CD4-positive, alpha-beta T cell treated with Interferon gamma for 1 hour (primary cell): Measurements from ENCODE around the gene HOXC9.

Experiments used
- DNase-seq: peaks from one replicate; pipeline ENCODE4 v3.0.0-alpha.2; 2020

Gene HOXC9

GRCh38 chr12:54016478-54016964, 16.6 kb downstream of the HOXC9 start:
- DNase-seq: no peak

GRCh38 chr12:54017027-54017788, 17.2 kb downstream of the HOXC9 start:
- no peak for DNase-seq

- DNase-seq: peak; percentile 85
Observed at GRCh38 chr12:54017878-54018467, 18.0 kb downstream of the HOXC9 start.

GRCh38 chr12:54018468-54018984, 18.6 kb downstream of the HOXC9 start:
- no peak for DNase-seq

- no peak for DNase-seq
Observed at GRCh38 chr12:54019091-54019811, 19.3 kb downstream of the HOXC9 start.

GRCh38 chr12:54019924-54020590, 20.1 kb downstream of the HOXC9 start:
- DNase-seq: no peak

- no peak for DNase-seq
Observed at GRCh38 chr12:54020591-54021405, 20.8 kb downstream of the HOXC9 start.

- no peak for DNase-seq
Observed at GRCh38 chr12:54021432-54022013, 21.6 kb downstream of the HOXC9 start.

GRCh38 chr12:54022960-54023884, 23.3 kb downstream of the HOXC9 start:
- no peak for DNase-seq

GRCh38 chr12:54024127-54024526, 24.2 kb downstream of the HOXC9 start:
- no peak for DNase-seq

- no peak for DNase-seq
Observed at GRCh38 chr12:54024581-54025305, 24.8 kb downstream of the HOXC9 start.

GRCh38 chr12:54025499-54026405, 25.8 kb downstream of the HOXC9 start:
- no peak for DNase-seq

GRCh38 chr12:54026640-54027441, 26.9 kb downstream of the HOXC9 start:
- DNase-seq: no peak

- no peak for DNase-seq
Observed at GRCh38 chr12:54027442-54027786, 27.5 kb downstream of the HOXC9 start.

- no peak for DNase-seq
Observed at GRCh38 chr12:54028314-54029201, 28.6 kb downstream of the HOXC9 start, which contains the start of gene HOXC6. TSS of gene HOXC6 (plus strand) at chr12:54028440. CDS start at chr12:54028522, 82 bp downstream.

- no peak for DNase-seq
Observed at GRCh38 chr12:54029529-54030441, 29.8 kb downstream of the HOXC9 start.
